GM03348 (cell line): ENCODE measurements around the gene INSR.
A peak's percentile ranks its signal among the peaks of the same experiment; 100 is the strongest.
"Not testable (repeated sequence)": the region's sequence is repeated elsewhere in the genome, so short reads cannot be mapped to it uniquely, and the experiment has no call there.

Experiments
- DNase-seq: peaks from one replicate; pipeline ENCODE4 v3.0.0; 2012; ENCODE audit warnings: low spot score

Gene INSR

GRCh38 chr19:7098701-7099596 lies 195.3 kb downstream of the INSR start:
- DNase-seq = peak; percentile 96

GRCh38 chr19:7098096-7098495 lies 196.1 kb downstream of the INSR start:
- no peak for DNase-seq

DNA sequence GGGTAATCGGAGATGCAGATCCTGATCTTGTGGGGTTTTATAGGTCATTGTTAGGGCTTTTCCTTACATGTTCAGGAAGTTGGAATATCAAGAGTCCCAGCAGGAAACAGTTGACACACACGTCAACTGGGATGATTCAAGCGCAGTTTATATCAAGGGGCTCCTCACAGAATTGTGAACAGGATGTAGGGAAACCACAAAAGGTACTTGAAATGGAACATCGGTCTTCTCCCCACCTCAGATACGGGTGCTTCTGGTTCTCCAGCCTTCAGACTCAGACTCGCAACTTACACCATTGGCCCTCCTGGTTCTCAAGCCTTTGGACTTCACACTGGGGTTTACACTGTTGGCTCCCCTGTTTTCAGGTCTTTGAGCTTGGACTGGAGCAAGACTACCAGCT lies 205.2 kb downstream of the INSR start:
- DNase-seq = no peak

- DNase-seq = no peak
Observed at GRCh38 chr19:7083076-7083956, 210.9 kb downstream of the INSR start.

DNA sequence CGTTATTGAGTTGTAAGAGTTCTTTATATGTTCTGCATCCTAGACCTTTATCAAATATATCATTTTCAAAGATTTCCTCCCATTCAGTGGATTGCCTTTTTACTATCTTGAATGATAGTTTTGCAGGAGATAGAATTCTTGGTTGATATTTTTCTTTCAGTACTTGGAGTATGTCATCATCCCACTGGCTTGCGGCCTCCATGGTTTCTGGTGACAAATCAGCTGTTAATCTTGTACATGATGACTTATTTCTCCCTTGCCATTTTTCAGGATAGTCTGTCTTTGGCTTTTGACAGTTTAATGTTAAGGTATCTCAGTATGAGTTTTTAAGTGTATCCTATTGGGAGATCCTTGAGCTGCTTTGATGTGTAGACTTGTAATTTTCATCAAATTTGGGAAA lies 216.2 kb downstream of the INSR start:
- no peak for DNase-seq

DNA sequence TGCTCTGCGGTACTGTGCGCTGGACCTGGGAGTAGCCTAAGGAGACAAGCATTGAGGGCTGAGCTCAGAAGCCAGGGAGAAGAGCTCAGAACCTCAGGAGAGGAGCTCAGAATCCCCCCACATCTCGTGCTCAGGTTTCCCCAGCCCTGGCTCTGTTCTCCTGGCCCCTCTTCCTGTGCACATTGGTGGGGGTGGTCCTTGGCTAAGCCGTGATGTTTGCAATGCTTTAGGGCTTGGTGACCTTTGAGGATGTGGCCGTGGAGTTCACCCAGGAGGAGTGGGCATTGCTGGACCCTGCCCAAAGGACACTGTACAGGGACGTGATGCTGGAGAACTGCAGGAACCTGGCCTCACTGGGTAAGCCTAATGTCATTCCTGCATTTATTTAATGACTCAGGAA lies 218.1 kb downstream of the INSR start:
- no peak for DNase-seq

DNA sequence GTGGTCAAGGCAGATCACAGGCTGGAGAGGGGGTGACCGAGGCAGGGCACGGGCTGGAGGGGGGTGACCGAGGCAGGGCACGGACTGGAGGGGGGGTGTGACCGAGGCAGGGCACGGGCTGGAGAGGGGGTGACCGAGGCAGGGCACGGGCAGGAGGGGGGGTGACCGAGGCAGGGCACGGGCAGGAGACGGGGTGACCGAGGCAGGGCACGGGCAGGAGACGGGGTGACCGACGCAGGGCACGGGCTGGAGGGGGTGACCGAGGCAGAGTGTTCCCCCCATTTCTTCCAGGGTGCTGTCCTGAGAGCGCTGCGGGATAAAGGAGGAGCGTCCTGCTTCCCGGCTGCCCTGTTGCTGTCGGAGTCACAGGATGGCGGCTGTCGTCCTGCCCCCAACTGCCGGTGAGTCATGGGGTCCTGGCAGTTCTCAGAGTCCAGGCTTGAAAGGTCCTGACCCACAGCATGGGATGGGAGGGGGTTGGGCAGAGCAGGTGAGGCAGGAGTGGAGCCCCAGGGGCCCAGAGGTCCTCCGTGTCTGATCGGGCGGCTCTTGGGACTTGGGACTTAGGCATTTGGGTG lies 219.4 kb downstream of the INSR start:
- DNase-seq = no peak

- no peak for DNase-seq
Observed at GRCh38 chr19:7072541-7072940, 221.7 kb downstream of the INSR start.

GRCh38 chr19:7069904-7070226 lies 224.3 kb downstream of the INSR start:
- DNase-seq = no peak

DNA sequence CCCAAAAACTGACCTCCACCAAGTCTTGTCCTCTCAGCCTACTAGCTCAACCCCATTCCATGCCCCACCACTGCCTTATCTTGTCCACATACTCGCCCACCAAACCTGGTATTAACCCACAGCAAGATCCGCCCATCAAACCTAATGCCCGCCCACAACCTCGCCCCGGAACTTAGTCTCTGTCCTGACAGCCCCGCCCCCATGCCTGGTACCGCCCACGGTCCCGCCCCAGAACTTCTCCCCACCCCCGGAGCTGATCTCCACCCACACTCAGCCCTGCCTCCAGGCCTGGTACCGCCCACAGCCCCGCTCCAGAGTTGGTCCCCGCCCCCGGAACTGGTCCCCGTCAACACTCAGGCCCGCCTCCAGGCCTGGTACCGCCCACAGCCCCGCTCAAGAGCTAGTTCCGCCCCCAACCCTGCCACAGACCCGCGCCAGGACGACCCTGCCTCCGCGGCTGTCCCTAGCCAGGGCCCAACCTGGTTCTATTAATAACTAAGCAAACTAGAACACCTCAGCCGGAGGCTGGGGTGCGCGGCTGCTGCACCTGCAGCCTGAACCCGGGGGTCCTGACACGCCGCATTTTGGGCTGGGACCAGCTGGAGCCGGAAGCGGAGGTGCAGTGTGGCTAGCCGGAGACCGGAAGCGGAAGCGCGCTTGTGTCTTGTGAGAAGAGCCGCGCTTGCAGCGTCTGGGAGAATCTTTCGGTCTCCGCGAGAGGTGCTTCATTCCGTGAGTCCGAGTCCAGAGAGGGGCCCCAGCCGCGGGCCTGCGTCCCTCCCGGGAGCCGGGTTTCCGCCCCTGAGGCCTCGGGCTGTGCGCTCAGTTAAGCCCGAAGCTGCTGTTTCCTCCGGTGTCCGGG lies 224.9 kb downstream of the INSR start, which contains the start of gene ZNF557:
Gene ZNF557 (plus strand): TSS at position 662 of the 862 bp plus-strand sequence. CDS start 5,372 bp downstream, outside the sequence.
- peak; percentile 96 for DNase-seq

GRCh38 chr19:7068599-7068998 lies 225.6 kb downstream of the INSR start:
- DNase-seq = no peak

GRCh38 chr19:7067716-7068115 lies 226.5 kb downstream of the INSR start:
- DNase-seq = peak; percentile 19

GRCh38 chr19:7067122-7067521 lies 227.1 kb downstream of the INSR start:
- not testable (repeated sequence) for DNase-seq

DNA sequence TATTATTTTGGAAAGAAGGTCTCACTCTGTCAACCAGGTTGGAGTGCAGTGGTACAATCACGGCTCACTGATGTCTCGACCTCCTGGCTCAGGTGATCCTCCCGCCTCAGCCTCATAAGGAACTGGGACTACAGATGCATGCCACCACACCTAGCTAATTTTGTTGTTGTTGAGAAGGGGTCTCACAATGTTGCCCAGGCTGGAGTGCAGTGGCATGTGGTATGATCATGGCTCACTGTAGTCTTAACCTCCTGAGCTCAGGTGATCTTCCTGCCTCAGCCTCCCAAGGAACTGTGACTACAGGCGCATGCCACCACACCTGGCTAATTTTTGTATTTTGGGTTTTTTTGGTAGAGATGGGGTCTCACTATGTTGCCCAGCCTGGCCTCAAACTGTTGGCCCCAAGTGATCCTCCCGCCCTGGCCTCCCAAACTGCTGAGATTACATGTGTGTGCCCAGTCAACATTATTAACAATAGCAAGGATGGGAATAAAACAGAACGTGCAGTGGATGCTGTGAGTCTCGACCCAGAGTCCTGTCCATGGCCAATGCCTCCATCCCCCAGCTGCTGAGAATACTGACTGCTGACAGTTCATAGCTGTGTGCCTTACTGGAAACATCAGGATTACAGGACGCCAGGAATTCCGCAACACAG lies 230.3 kb downstream of the INSR start:
- DNase-seq = no peak

DNA sequence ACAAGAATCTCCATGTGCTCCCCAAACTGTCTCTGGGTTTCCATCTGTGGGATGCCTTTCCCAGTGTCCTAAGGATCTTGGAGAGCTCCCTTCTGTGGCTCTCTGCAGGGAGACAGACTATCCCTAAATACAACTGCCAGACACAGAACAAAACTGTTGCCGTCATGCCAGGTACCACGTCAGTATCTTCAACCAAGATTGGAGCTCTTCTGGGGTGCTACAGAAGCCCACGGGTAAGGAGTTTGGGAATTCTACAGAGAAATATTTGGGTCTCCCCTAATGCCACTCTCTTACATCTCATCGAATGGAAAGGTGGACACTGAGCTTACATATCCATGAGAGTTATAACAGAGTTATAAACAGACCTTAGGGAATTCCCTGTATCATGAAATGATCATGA lies 230.9 kb downstream of the INSR start:
- no peak for DNase-seq
